ENCODE data around the gene MYO3B.

DNA sequence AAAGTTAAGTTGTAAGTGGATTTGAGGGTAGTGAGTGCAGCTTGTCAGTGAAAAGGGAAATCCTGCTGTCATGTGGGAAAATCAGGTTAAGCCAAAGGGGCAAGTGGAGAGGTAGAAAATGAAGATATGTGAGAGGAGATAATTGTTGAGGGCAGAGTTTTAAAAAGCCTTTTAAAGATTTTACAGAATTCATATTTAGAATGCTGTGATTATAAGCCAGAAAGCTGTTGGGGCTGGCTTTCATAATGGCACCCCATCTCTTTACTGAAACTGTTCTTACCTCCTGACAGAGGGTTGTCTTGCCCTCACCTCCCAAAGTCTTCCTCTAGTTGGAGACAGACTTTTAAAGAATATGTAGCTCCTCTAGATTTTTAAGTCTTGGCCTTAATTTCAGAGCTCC lies 86.9 kb downstream of the MYO3B start:
- no peak for TF ChIP-seq POLR2A (IDR thresholded peaks at IDR 0.05)
- TF ChIP-seq, protein P1, sequence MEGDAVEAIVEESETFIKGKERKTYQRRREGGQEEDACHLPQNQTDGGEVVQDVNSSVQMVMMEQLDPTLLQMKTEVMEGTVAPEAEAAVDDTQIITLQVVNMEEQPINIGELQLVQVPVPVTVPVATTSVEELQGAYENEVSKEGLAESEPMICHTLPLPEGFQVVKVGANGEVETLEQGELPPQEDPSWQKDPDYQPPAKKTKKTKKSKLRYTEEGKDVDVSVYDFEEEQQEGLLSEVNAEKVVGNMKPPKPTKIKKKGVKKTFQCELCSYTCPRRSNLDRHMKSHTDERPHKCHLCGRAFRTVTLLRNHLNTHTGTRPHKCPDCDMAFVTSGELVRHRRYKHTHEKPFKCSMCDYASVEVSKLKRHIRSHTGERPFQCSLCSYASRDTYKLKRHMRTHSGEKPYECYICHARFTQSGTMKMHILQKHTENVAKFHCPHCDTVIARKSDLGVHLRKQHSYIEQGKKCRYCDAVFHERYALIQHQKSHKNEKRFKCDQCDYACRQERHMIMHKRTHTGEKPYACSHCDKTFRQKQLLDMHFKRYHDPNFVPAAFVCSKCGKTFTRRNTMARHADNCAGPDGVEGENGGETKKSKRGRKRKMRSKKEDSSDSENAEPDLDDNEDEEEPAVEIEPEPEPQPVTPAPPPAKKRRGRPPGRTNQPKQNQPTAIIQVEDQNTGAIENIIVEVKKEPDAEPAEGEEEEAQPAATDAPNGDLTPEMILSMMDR (IDR thresholded peaks at IDR 0.05): no peak

Measured in prostate gland (tissue), 2 donors.